ENCODE results near the gene PPP6C. TPM values are rescaled to one million over a fixed set of nuclear protein-coding genes. Genes with fewer than 3 reads are reported as not detected.
"Not testable (repeated sequence)": the region's sequence is repeated elsewhere in the genome, so short reads cannot be mapped to it uniquely, and the experiment has no call there.

Gene PPP6C
- total RNA-seq, 1 donor from 2014 or later, result 39.4 TPM

DNA sequence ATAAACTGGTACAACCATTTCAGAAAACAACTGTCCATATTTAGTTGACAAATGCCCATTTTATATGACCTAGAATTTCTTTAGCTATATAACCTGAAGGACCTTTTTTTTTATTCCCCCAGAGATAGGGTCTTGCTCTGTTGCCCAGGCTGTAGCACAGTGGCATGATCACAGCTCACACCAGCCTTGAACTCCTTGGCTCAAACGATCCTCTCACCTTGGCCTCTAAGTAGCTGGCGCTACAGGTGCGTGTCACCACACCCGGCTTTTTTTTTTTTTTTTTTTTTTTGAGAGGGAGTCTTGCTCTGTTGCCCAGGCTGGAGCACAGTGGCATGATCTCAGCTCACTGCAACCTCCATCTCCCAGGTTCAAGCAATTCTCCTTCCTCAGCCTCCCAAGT lies 75.1 kb downstream of the PPP6C start:
- DNase-seq (ENCODE audit: missing footprints); ATAC-seq; intact Hi-C loops (cut with DNase I): not testable (repeated sequence)

DNA sequence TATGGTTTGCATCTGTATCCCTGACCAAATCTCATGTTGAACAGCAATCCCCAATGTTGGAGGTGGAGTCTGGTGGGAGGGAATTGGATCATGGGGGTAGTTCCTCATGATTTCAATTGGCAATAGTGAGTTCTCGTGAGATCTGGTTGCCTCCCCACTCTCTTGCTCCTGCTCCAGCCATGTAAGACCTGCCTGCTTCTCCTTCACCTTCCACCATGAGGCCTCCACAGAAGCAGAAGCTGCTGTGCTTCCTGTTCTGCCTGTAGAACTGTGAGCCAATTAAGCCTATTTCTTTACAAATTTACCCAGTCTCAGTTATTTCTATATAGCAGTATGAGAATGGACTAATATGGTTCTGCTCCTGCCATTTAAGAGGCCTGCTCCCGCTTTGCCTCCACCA lies 79.1 kb downstream of the PPP6C start:
- intact Hi-C loops (cut with DNase I), result no loop called here
- DNase-seq (ENCODE audit: missing footprints) (no peak), ATAC-seq (no peak)

DNA sequence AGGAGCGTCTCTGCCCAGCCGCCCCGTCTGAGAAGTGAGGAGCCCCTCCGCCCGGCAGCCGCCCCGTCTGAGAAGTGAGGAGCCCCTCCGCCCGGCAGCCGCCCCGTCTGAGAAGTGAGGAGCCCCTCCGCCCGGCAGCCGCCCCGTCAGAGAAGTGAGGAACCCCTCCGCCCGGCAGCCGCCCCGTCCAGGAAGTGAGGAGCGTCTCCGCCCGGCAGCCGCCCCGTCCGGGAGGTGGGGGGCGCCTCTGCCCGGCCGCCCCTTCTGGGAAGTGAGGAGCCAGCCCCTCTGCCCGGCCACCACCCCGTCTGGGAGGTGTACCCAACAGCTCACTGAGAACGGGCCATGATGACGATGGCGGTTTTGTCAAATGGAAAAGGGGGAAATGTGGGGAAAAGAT lies 81.1 kb downstream of the PPP6C start:
- ATAC-seq; DNase-seq (ENCODE audit: missing footprints); intact Hi-C loops (cut with DNase I): not testable (repeated sequence)

DNA sequence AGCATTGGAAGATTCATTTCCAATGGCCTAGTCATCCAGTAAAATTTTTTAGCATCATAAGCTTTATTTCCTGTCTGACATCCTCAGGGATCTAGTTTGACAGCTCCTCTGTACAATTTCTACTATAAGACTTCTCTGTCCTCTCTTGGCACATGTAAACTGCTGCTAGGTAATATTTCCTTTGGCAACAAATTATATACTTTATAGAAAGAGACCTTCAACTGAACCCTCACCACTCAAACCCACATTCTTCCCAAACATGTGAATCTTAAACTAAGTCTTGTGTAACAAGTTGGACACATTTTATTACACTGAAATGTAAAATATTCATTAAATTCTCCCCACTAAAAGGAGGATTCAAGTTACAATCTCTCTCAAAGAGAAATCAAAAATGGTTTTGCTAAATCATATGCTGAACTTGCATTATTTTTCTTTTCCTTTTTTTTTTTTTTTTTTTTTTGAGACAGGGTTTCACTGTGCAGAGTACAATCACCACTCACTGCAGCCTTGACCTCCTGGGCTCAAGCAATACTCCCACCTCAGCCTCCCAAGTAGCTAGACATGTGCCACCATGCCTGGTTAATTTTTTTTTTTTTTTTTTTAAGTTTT lies 83.2 kb downstream of the PPP6C start:
- DNase-seq (ENCODE audit: missing footprints), result no peak
- no peak for ATAC-seq
- intact Hi-C loops (cut with DNase I), result no loop called here

DNA sequence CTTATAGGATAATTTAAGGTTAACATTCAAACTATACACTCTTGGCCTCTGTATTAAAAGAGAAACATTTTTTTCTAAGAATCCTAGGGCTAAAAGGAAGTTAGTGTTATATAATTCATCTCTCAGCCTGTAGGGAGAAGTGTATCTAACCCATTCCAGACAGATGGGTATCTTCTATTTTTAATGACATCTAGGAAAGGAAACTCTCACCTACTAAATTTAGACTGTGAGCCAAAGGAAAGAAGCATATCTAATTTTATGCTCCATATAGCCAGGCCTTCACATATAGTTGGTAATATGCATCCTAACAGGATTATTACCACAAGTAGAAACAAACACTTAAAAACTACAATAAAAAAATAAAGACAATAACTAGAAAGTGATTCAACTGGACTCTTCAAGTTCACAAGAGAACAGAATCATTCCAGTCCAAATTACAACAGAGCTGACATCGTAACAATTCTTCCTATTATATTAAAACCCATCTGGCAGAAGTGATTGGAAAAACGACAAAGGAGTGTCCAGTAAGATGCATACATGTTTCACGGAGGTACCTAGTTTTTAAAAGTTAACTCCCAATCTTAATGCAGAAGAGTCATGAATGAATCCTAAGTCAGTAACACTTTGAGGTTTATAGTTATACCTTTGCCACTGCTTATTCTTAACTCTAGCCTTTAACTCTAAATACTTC lies 85.7 kb downstream of the PPP6C start:
- DNase-seq (ENCODE audit: missing footprints), result no peak
- ATAC-seq, result no peak
- intact Hi-C loops (cut with DNase I), result no loop called here

DNA sequence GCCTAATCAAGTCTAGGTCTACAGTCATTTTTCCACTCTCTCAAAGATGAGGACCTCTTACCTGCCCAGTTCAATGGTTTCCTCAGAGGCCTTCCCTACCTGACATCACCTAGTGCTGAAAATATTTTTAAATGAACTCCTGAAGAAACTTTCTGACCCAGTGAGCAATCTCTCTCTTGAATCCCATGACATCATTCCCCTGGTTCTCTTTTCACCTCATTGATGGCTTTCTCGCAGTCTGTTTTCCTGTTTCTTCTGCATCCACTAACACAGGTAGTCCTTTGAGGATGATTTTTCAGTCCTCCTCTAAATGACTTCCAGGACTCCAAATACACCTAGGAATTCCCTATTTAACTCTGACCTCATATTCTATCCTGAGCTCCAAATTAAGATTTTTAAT lies 86.6 kb downstream of the PPP6C start:
- DNase-seq (ENCODE audit: missing footprints) (no peak), ATAC-seq (no peak)
- intact Hi-C loops (cut with DNase I), result no loop called here

DNA sequence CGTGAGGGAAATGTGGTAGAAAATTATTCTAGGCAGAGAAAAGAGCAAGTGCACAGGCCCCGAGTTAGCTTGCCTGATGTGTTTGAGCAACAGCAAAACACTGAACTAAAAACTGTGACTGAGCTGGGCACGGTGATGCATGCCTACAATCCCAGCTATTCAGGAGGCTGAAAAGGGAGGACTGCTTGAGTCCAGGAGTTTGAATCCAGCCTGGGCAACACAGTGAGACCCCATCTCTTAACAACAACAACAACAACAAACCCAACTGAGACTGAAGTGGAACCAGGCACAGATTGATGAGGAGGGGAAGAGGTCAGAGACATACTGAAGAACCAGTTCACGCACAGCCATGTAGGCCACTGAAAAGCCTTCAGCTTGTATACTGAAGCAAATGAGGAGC lies 88.8 kb downstream of the PPP6C start:
- ATAC-seq, result no peak
- DNase-seq (ENCODE audit: missing footprints), result no peak
- intact Hi-C loops (cut with DNase I), result no loop called here

DNA sequence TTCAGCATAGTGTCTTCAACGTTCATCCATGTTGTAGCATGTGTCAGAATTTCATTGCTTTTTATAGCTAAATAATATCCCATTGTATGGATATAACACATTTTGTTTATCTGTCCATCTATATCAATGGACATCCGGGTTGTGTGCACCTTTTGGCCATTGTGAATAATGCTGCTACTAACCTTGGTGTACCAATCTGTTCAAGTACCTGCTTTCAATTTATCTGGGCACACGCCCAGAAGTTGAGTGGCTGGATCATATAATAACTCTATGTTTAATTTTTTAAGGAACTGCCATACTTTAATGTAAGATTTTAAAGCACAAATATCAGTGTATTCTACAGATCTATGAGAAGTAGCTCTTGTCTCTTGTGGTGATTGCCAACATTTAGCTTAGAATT lies 89.8 kb downstream of the PPP6C start:
- intact Hi-C loops (cut with DNase I), result no loop called here
- no peak for ATAC-seq

More for the DNA sequence above, 89.8 kb downstream of the PPP6C start:
- no peak for DNase-seq (ENCODE audit: missing footprints)

Other genes with a start within 250 kb of the PPP6C start
- 16.4 TPM for gene GOLGA1, start 248.7 kb downstream of the PPP6C start, total RNA-seq
- gene SCAI, start 46.3 kb downstream of the PPP6C start, total RNA-seq, result 3.4 TPM
- gene RABEPK, start 10.7 kb upstream of the PPP6C start, total RNA-seq, result 8.3 TPM
- gene HSPA5, start 51.5 kb upstream of the PPP6C start, total RNA-seq, result 195 TPM
- 31.5 TPM for gene GAPVD1, start 72.0 kb upstream of the PPP6C start, total RNA-seq

Measured in Right ventricle myocardium inferior (tissue), 1 donor.